ENCODE measurements around the gene SMIM44.
A peak's percentile ranks its signal among the peaks of the same experiment; 100 is the strongest.

Gene SMIM44

GRCh38 chr19:3474614-3475013 lies 8.6 kb downstream of the SMIM44 start:
- no peak for DNase-seq

DNA sequence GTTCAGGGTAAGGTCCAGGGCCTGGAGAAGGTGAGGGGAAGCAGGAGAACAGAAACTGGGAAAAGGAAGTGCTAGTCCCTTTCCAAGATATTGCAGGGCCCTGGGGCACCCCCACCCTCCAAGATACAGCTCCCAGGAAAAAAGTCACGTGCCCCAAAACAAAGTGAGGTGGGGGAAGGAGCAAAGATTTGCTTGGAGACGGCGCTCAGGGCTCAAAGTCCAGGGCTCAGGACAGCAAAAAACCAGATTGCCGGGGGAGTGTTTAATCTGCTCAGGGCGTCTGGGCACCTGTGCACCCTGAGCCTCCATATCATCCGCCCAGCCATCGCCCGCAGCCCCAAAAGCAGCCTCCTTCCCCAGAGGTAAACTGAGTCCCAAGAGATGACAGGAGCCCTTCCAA lies 9.2 kb downstream of the SMIM44 start:
- DNase-seq, result no peak

GRCh38 chr19:3471954-3472655 lies 11.1 kb downstream of the SMIM44 start:
- DNase-seq, result peak; percentile 53

- no peak for DNase-seq
These were observed 12.6 kb downstream of the SMIM44 start for GRCh38 chr19:3470500-3471128.

DNA sequence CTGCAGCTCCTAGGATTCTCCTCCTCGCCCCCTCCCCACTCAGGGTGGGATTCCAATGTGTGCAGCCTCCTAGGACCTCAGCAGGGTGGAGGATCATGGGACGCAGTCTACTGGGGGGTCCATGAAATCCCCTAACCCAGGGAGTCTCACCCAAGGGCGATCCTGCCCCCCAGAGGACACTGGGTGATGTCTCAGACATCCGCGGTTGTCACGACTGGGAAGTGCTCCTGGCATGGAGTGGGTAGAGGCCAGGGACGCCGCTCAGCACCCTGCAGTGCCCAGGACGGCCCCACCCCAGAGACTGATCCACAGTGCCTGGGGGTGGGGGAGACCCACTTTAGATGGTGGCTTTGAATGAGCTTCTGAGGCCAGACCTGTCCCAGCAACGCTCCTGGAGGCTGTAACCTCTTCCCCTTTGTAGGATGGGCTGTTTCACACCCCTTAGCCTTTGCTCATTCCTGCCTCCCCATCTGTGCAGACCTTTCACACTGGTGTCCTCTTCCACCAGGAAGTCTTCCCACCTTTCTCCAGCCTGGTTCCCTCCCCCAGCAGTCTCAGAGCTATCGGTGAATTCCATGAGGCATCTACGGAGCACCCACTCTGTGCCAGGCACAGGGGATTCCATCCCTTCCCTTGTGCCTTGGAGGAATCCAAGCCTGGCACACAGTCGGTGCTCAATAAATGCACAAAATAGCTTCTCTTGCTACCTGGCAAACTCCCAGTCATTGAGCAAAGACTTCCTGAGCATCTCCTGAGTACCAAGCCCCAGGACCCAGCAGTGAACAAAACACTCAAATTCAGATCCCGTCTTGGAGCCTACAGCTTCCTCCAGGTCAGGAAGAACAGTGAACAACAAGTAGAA lies 13.4 kb downstream of the SMIM44 start:
- no peak for DNase-seq

DNA sequence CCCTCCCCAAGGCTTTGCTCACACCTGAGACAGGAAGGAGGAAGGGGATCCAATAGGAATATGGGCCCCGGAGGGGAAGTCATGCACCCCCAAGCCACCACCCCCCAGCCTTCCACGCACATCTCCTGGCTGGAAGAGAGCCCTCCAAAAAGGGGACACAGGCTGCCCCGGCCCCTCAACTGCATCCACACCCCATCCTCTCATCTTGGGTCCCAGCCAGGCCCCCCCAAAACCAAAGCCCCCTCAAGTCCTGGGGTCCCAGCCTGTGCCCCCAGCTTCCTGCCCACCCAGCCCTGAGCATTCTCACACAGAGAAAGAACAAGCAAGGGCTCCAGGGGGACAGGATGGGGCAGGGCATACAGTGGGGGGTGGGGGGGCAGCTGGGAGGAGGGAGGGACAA lies 15.0 kb downstream of the SMIM44 start:
- DNase-seq, result no peak

DNA sequence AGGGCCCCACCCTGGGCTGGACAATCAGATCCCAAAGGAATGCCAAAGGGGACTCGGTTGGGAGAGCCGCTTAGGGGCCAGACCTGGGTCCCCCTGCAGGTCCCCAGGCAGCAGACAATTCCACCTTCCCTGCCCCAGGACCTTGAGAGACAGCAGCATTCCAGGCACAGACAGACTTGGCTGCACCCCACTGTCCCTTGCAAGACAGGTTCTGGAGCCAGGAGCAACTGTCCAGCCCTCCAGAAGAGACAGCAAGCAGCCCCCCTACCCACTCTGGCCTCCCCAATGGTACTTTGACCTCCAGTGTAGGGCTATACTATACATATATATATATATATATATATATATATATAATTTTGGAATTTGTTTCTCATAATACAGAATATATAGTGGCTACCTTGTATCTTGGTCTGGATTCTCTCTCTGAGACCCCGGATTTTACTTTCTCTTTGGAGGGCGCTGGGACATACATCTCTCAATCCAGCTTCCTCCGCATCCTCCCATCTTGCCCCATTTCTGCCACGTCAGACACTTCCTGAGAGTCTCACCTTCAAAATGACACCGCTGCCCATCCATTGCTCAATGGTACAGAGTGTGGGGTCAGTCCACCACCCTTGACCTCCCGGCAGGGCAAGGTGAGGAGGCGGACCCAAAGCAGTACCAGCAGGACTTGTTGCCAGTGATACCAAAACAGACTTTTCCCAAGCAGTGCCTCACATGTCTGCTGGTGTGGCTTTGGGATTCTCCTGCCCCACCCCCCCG lies 15.6 kb downstream of the SMIM44 start:
- no peak for DNase-seq

DNA sequence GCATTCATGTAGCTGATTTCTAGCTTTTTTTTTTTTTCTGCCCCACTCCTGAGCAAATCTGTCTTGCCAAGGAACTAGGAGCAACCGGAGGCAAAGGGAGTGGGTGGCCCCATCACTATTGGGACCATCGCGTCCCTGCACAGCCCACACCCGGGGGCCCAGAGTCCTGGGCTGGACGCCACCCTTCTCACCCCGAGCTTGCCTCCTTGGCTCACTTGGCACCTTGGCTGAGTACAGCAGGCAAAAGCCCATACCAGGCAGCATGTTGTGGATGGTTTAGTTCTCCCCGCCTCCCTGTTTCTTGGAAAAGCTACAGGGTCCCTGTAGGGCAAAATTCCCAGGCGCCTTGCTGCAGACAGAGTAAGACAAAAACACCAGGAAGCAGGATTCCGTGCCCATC lies 16.6 kb downstream of the SMIM44 start:
- no peak for DNase-seq

DNA sequence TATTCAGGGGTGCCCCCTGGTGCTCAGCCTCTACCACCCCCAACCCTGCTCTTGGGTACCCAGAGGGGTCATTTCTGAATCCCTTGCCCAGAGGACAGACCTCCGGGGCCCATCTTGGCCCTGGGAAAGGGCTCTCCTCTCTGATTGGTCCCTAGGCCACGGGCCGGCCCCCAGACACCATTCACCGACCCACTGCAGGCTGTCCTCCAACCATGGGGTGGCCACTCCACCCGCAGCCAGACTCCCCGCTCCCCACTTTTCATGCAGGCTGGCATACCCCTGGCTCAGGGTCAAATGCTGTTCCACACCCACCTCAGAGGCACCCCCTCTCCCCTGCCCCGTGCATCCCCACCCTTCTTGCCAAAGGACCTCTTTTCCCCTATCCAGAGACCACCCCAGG lies 17.7 kb downstream of the SMIM44 start:
- no peak for DNase-seq

GRCh38 chr19:3464587-3465235 lies 18.5 kb downstream of the SMIM44 start:
- DNase-seq, result no peak

DNA sequence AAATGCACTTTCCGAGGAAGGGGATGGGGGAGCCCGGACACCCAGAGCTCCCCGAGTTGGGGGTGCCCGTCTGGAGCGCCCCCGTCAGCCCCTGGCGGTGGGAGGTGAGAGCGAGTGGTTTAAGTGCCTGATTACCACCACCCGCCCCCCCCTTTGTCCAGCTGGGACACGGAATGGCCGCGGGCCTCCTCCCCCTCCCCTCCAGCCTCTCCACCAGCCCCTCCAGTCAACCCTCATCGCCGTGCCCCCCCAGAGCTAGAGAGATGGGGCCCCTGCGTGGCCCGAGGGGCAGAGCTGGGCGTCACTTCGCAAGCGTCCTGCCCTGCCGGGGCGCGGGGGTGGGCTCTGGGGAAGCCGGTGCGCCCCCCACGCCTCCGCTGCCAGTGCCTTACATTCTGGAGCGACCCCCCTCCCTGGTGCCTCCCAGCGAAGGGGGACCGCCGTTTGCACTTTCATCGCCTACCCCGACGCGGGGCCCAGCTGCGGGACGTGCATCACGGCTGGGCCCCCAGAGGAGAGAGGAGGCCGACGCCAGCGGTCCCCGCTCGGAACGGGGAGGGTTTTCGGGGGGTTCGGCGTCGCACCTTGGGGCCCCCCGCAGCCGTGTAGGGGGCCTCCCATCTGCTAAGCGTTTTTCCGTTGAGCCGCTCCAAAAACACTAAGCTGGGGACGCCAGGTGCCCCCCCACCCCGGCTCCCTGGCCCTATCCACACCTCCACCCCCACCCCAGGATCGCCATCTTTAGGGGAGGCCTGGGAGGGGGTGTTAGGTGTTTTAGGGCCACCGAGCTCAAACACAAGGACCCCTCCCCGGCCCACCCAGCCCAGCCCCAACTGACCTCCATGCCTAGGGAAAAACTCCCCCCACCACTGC lies 19.3 kb downstream of the SMIM44 start:
- peak; percentile 54 for DNase-seq

- DNase-seq, result peak; percentile 47
These were observed 20.1 kb downstream of the SMIM44 start for GRCh38 chr19:3462991-3463713.

- no peak for DNase-seq
These were observed 23.2 kb downstream of the SMIM44 start for GRCh38 chr19:3459965-3460582.

DNA sequence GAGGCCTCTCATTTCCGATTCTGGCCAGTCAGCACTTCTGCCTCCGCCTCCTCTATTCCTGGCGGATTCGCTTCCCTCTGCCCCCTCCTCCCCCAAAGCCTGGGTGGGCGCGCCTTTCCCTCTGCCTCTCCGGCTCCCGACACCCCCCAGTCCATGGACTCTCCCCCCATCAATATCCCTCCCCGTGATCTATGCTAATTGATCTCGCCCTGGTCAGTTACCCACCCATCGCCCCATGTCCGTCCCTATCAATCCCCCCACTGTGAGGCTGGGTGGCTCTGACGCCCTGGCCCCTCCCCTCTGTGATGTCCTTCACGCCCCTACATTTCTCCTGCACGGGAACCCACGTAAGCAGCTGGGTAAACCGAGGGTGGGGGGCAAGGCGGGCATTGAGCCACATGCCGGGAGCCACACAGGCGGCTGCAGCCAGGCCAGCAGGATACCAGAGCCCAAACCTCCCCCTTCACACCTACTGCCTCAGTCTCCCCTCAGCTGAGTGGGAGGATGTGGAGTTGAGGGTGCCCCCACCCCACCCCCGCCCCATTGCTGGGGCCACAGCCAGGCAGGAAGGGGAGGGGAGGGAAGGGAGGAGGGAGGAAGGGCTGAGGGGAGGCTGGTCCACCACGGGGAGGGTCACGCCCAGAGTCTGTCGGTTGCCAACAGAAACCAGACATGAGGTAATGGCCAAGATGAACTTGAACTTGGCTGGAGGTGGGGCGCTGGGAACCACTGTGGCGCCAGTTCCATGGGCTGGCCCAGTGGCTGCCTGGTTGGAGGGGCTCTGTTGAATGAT lies 24.0 kb downstream of the SMIM44 start:
- peak; percentile 87 for DNase-seq

GRCh38 chr19:3458229-3459088 lies 24.8 kb downstream of the SMIM44 start:
- DNase-seq, result peak; percentile 52

- peak; percentile 45 for DNase-seq
These were observed 25.6 kb downstream of the SMIM44 start for GRCh38 chr19:3457528-3458228.

GRCh38 chr19:3456925-3457527 lies 26.2 kb downstream of the SMIM44 start:
- no peak for DNase-seq
